Measurements from ENCODE around the gene TCF25.

DNA sequence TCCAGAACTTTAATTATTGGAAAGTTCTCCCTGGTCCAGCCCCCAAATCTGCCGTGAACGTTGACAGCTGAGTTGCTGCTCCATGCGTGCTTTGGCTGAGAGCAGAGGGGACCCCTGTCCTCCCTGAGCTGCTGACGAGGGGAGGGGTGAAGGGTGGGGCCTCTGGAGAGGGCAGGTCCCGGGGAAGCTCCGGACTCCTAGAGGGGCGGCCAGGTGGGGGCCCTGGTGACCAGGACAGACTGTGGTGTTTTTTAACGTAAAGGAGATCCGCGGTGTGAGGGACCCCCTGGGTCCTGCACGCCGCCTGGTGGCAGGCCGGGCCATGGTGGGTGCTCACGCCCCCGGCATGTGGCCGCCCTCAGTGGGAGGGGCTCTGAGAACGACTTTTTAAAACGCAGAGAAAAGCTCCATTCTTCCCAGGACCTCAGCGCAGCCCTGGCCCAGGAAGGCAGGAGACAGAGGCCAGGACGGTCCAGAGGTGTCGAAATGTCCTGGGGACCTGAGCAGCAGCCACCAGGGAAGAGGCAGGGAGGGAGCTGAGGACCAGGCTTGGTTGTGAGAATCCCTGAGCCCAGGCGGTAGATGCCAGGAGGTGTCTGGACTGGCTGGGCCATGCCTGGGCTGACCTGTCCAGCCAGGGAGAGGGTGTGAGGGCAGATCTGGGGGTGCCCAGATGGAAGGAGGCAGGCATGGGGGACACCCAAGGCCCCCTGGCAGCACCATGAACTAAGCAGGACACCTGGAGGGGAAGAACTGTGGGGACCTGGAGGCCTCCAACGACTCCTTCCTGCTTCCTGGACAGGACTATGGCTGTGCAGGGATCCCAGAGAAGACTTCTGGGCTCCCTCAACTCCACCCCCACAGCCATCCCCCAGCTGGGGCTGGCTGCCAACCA is 45.3 kb downstream of the TCF25 start, which contains the start of gene MC1R:
- TF ChIP-seq, protein P1, sequence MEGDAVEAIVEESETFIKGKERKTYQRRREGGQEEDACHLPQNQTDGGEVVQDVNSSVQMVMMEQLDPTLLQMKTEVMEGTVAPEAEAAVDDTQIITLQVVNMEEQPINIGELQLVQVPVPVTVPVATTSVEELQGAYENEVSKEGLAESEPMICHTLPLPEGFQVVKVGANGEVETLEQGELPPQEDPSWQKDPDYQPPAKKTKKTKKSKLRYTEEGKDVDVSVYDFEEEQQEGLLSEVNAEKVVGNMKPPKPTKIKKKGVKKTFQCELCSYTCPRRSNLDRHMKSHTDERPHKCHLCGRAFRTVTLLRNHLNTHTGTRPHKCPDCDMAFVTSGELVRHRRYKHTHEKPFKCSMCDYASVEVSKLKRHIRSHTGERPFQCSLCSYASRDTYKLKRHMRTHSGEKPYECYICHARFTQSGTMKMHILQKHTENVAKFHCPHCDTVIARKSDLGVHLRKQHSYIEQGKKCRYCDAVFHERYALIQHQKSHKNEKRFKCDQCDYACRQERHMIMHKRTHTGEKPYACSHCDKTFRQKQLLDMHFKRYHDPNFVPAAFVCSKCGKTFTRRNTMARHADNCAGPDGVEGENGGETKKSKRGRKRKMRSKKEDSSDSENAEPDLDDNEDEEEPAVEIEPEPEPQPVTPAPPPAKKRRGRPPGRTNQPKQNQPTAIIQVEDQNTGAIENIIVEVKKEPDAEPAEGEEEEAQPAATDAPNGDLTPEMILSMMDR (IDR thresholded peaks at IDR 0.05; ENCODE audit: insufficient read depth, low read depth, low read length): peak; percentile 40
- TF ChIP-seq EZH2 (IDR thresholded peaks at IDR 0.05; ENCODE audit: insufficient read depth, low read length): no peak

Measured in astrocyte (in vitro differentiated cells and primary cell).